ENCODE measurements around the gene CEP170B.
"Not testable (repeated sequence)": the region's sequence is repeated elsewhere in the genome, so short reads cannot be mapped to it uniquely, and the experiment has no call there.

CEP170B gene

DNA sequence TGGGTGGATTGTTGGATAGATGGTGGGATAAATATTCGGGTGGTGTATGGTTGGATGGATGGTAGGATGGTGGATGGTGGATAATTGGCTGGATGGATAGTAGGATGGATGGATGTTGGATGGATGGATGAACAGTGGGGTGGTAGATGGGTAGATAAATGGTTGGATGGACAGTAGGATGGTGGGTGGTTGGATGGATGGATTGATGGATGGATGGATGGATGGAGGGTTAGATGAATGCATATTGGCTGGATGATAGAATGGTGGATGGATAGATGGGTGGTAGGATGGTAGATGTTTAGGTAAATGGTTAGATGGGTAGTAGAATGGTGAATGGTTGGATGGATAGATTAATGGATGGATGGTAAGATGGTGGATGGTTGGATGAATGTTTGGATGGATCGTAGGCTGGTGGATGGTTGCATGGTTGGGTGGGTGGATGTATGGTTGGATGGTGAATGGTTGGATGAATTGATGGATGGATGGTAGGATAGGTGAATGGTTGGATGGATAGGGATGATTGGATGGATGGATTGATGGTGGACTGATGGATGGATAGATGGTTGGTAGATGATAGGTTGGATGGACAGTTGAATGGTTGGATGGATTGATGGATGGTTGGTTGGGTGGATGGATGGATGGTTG lies 40.6 kb upstream of the CEP170B start:
- no peaks in the 10 kb centered on the region for H3K36me3 ChIP-seq (ENCODE audit: control insufficient read depth, insufficient read depth, low read length)
- H3K27me3 ChIP-seq (ENCODE audit: control insufficient read depth, insufficient read depth, low read length) = peaks cover 24% of the 10 kb centered on the region
- H3K9me3 ChIP-seq (ENCODE audit: control insufficient read depth, insufficient read depth, low read length) = no peaks in the 10 kb centered on the region
- H3K9ac ChIP-seq (ENCODE audit: low read depth, low read length) = no peak overlapping the region
- no peak overlapping the region for H3K4me3 ChIP-seq (ENCODE audit: low read depth, low read length)
- H3K27ac ChIP-seq (ENCODE audit: low read depth, low read length) = no peak overlapping the region
- H3K4me1 ChIP-seq (ENCODE audit: control insufficient read depth, insufficient read depth, low read length) = peaks cover 6% of the 10 kb centered on the region; the same call in 1 of the 2 replicates

DNA sequence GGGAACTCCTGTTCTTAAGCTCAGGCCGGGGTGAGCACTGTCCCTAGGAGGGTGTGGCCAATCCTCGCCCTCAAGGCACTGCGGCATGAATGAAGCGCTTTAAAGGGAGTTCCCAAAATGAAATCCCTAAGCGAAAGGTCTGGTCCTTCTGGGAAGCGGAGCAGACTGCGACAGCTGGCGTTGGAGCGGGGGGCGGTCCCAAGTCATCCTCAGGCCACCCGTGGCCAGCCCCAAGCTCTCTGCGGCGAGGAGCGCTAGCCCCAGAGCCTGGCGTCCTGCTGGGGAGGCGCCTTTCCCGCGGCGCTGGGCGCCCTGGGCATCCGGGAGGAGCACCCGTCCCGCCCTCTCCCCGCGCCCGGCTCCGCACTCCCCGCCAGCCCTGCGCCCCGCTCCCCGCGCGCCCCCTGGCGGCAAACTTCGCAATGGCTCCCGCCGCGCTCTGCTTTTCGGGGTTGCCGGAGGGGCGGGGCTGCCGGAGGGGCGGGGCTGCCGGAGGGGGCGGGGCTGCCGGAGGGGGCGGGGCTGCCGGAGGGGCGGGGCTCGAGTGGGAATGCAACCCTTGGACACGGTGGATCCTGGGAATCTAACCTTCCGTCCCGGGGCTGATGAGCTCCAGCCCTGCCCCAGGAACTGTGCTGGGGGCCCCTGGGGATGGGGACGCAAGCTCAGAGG lies 38.7 kb upstream of the CEP170B start:
- Histone ChIP-seq H3K9ac (ENCODE audit: low read depth, low read length) (no peak overlapping the region), H3K27me3 (ENCODE audit: control insufficient read depth, insufficient read depth, low read length) (peaks cover 24% of the 10 kb centered on the region), H3K9me3 (ENCODE audit: control insufficient read depth, insufficient read depth, low read length) (no peaks in the 10 kb centered on the region), H3K4me3 (ENCODE audit: low read depth, low read length) (peak overlapping the region; percentile 85), H3K4me1 (ENCODE audit: control insufficient read depth, insufficient read depth, low read length) (no peaks in the 10 kb centered on the region), H3K27ac (ENCODE audit: low read depth, low read length) (no peak overlapping the region), H3K36me3 (ENCODE audit: control insufficient read depth, insufficient read depth, low read length) (no peaks in the 10 kb centered on the region)

DNA sequence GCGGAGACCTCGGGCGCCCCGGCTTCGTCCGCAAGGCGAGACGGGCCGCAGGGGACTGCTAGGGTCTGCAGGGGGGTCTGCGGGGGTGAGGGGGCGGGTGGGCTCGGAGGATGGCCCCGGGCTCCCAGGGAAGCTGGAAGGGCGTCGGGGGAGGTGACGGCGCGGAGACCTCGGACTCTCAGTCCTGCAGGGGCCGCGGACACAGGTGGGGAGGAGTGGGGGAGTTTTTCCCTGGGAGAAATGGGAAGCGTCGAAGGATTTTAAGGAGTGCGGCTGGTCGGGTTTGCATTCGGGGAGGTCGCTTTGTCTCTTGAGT lies 38.2 kb upstream of the CEP170B start:
- H3K27ac ChIP-seq (ENCODE audit: low read depth, low read length) = no peak overlapping the region

DNA sequence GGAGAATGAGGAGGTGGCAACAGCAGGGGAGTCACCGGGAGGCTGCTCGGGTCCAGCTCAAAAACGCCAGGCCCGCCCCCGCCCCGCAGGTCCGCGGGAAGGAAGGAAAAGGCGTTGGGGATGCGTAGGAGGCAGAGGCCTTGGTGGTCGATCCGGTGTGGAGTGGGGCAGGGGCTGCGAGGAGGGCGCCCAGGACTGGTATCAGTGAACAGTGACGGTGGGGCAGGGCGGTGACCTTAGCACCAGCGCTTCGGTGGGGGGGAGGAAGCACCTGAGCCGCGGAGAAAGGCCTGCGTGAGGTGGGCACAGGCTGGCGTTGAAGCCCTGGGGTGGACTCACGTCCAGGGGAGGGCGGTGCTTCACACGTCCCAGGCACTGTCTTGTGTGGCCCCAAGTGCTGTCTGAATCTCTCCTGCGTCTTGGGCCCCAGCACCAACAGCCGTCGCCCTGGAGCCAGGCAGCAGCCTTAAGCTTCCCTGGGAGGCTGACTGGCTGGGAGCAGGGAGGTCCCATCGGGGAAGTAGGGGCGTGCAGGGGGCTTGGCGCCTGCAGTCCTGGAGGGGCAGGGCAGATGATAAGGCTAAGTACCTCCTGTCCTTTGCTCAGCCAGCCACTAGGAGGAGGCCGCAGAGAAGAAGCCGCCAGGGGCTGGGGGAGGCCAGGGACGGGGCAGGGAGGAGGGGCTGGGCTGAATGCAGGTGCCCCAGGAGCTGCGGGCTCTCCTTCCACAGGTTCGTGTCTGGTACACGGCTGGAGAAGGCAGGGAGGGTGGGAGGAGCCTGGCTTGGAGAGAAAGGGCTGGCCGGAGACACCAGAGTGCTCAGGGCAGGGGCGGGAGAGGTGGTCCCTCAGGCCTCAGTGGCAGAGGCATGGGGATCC lies 37.7 kb upstream of the CEP170B start:
- Histone ChIP-seq H3K27ac (ENCODE audit: low read depth, low read length) (no peak overlapping the region), H3K9me3 (ENCODE audit: control insufficient read depth, insufficient read depth, low read length) (no peaks in the 10 kb centered on the region), H3K27me3 (ENCODE audit: control insufficient read depth, insufficient read depth, low read length) (peaks cover 24% of the 10 kb centered on the region), H3K36me3 (ENCODE audit: control insufficient read depth, insufficient read depth, low read length) (no peaks in the 10 kb centered on the region), H3K9ac (ENCODE audit: low read depth, low read length) (no peak overlapping the region), H3K4me3 (ENCODE audit: low read depth, low read length) (peak overlapping the region; percentile 43), H3K4me1 (ENCODE audit: control insufficient read depth, insufficient read depth, low read length) (no peaks in the 10 kb centered on the region)

More for the DNA sequence above, 38.2 kb upstream of the CEP170B start:
- Histone ChIP-seq H3K36me3 (ENCODE audit: control insufficient read depth, insufficient read depth, low read length) (no peaks in the 10 kb centered on the region), H3K9me3 (ENCODE audit: control insufficient read depth, insufficient read depth, low read length) (no peaks in the 10 kb centered on the region), H3K4me1 (ENCODE audit: control insufficient read depth, insufficient read depth, low read length) (no peaks in the 10 kb centered on the region), H3K4me3 (ENCODE audit: low read depth, low read length) (peak overlapping the region; percentile 43), H3K27me3 (ENCODE audit: control insufficient read depth, insufficient read depth, low read length) (peaks cover 24% of the 10 kb centered on the region), H3K9ac (ENCODE audit: low read depth, low read length) (no peak overlapping the region)

DNA sequence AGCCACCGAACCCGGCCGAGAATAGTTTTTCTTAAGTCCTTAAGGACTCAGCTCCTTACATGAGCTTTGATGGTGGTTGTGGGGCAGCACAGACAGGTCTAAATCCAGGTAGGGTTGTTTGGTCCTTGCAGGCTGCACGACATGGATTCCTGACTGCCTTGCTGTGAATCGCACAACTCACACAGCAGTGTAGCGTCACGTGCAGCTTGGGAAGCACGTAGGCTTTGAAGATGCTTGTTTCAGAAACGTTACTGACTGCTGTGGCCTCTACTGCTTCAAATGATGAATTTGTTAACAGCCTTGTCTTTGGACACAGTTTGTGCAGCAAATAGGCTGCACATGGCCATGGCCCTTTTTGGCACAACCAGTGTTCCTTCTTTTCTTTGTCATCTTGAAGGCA lies 34.3 kb upstream of the CEP170B start:
- H3K9ac ChIP-seq (ENCODE audit: low read depth, low read length) = no peak overlapping the region
- H3K4me1 ChIP-seq (ENCODE audit: control insufficient read depth, insufficient read depth, low read length) = no peaks in the 10 kb centered on the region
- no peak overlapping the region for H3K4me3 ChIP-seq (ENCODE audit: low read depth, low read length)
- no peaks in the 10 kb centered on the region for H3K36me3 ChIP-seq (ENCODE audit: control insufficient read depth, insufficient read depth, low read length)
- no peaks in the 10 kb centered on the region for H3K9me3 ChIP-seq (ENCODE audit: control insufficient read depth, insufficient read depth, low read length)
- H3K27ac ChIP-seq (ENCODE audit: low read depth, low read length) = no peak overlapping the region
- peaks cover 7% of the 10 kb centered on the region for H3K27me3 ChIP-seq (ENCODE audit: control insufficient read depth, insufficient read depth, low read length)

DNA sequence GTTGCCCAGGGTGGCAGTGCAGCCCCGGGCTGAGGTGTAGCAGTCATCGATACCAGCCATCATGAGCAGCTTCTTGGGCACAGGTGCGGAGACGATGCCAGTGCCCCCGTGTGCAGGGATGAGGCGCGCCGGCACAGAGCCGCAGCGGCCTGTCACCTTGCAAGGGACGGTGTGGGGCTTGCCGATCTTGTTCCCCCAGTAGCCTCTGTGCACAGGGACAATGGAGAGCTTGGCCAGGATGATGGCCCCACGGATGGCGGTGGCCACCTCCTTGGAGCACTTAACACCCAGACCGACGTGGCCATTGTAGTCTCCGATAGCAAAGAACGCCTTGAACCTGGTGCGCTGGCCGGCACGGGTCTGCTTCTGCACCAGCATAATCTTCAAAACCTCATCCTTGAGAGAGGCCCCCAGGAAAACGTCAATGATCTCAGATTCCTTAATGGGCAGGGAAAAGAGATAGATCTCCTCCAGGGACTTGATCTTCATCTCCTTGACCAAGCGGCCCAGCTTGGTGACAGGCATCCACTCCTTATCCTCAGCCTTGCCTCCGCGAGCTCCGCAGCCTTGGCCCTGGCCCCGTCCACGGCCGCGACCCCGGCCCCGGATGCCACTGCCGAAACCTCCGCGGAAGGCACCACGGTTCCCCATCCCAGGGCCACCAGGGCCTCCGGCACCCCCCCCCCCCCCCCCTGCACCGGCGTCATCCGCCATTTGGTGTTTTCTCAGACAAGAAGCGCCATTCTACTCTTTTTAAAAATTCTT lies 28.7 kb upstream of the CEP170B start:
- not testable (repeated sequence) for H3K9ac ChIP-seq (ENCODE audit: low read depth, low read length); H3K4me1 ChIP-seq (ENCODE audit: control insufficient read depth, insufficient read depth, low read length); H3K4me3 ChIP-seq (ENCODE audit: low read depth, low read length); H3K27ac ChIP-seq (ENCODE audit: low read depth, low read length); H3K9me3 ChIP-seq (ENCODE audit: control insufficient read depth, insufficient read depth, low read length); H3K36me3 ChIP-seq (ENCODE audit: control insufficient read depth, insufficient read depth, low read length); H3K27me3 ChIP-seq (ENCODE audit: control insufficient read depth, insufficient read depth, low read length)

DNA sequence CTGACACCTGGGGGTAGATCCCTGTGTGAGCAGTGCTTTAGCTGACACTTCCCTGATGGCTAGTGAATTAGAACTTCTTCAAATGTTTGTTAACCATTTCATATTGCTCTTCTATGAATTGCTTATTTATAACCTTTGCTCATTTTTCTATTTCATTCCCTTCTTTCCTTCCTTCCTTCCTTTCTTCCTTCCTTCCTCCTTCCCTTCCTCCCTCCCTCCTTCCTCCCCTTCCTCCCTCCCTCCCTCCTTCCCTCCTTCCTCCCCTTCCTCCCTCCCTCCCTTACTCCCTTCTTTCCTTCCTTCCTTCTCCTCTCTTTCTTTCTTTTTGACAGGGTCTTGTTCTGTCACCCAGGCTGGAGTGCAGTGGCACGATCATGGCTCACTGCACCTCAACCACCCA lies 23.3 kb upstream of the CEP170B start:
- Histone ChIP-seq H3K27ac (ENCODE audit: low read depth, low read length) (no peak overlapping the region), H3K27me3 (ENCODE audit: control insufficient read depth, insufficient read depth, low read length) (peaks cover 46% of the 10 kb centered on the region), H3K9ac (ENCODE audit: low read depth, low read length) (no peak overlapping the region), H3K9me3 (ENCODE audit: control insufficient read depth, insufficient read depth, low read length) (no peaks in the 10 kb centered on the region), H3K4me1 (ENCODE audit: control insufficient read depth, insufficient read depth, low read length) (peaks cover 11% of the 10 kb centered on the region), H3K4me3 (ENCODE audit: low read depth, low read length) (no peak overlapping the region), H3K36me3 (ENCODE audit: control insufficient read depth, insufficient read depth, low read length) (no peaks in the 10 kb centered on the region)

DNA sequence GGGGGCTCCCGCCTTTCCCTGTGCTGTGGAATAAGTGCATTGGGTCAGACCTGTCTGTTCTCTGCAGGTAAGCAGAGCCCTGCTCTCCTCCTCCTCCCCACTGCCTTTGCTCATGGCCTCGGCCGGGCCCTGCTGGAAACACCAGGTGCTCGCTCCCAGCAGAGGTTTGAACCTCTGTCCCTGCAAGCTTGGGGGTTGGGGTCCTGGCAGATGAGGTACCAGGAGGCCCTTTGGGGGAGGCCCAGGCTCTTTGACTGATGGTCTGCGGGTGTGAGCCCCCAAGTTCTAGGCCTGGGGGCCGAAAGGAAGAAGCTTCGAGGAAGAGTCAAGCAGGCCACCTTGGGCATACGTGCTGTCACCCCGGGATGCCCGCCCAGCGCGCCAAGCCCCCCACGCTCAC lies 22.1 kb upstream of the CEP170B start:
- Histone ChIP-seq H3K36me3 (ENCODE audit: control insufficient read depth, insufficient read depth, low read length) (no peaks in the 10 kb centered on the region), H3K27ac (ENCODE audit: low read depth, low read length) (no peak overlapping the region), H3K9ac (ENCODE audit: low read depth, low read length) (no peak overlapping the region), H3K27me3 (ENCODE audit: control insufficient read depth, insufficient read depth, low read length) (peaks cover 46% of the 10 kb centered on the region), H3K9me3 (ENCODE audit: control insufficient read depth, insufficient read depth, low read length) (no peaks in the 10 kb centered on the region), H3K4me3 (ENCODE audit: low read depth, low read length) (peak overlapping the region; percentile 69), H3K4me1 (ENCODE audit: control insufficient read depth, insufficient read depth, low read length) (peaks cover 11% of the 10 kb centered on the region)

DNA sequence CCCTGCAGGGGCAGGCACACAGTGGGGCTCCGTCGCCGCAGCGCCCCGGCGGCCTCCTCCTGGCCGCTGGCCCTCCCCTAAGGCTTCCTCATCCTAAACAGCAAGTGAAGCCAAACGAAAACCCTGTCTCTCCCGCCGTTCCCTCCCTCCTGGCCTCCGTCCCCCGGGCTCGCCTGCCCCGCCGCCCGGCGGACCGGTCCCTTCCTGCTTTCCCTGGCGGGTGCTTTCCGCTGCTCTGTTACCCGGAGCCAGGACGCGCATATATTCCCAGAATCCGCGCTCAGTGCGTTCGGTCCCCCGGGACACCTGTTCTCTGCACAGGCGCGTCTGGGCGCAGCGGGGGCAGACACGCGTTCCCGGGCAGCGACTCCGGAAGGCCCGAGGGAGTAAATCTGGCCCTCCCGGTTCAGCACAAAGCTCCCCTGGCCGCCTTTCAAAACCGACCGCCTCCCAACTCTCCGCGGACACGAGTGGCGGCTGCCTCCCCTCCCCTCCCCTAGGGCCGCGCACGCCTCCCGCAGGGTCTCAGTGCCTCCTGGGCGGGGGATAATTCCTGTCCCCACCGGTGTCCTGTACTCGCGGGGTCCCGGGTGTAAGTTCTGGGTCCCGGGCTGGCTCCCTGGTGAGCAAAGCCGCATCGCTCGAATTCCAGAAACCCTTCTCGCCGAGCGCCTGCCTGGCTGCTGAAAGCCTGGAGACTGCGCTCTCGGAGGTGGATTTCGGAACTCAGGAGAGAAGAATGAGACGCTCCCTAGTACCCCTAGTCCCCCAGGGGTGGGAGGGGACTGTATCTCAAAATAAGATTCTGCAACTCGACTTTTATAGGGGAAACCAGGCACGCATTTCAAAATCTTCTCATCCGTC lies 21.4 kb upstream of the CEP170B start:
- peak overlapping the region; percentile 52 for H3K27ac ChIP-seq (ENCODE audit: low read depth, low read length)
- no peak overlapping the region for H3K9ac ChIP-seq (ENCODE audit: low read depth, low read length)
- no peaks in the 10 kb centered on the region for H3K36me3 ChIP-seq (ENCODE audit: control insufficient read depth, insufficient read depth, low read length)
- peak overlapping the region; percentile 69 for H3K4me3 ChIP-seq (ENCODE audit: low read depth, low read length)
- no peaks in the 10 kb centered on the region for H3K9me3 ChIP-seq (ENCODE audit: control insufficient read depth, insufficient read depth, low read length)
- peaks cover 11% of the 10 kb centered on the region for H3K4me1 ChIP-seq (ENCODE audit: control insufficient read depth, insufficient read depth, low read length)
- peaks cover 46% of the 10 kb centered on the region for H3K27me3 ChIP-seq (ENCODE audit: control insufficient read depth, insufficient read depth, low read length)
